NCI-H446 (cell line): ENCODE results near the gene LIMS2.

Experiments used
- DNase-seq, 2 experiments: peaks; one replicate each; lab custom pipeline; 2025; lab: John Stamatoyannopoulos, UW

Gene LIMS2

DNA sequence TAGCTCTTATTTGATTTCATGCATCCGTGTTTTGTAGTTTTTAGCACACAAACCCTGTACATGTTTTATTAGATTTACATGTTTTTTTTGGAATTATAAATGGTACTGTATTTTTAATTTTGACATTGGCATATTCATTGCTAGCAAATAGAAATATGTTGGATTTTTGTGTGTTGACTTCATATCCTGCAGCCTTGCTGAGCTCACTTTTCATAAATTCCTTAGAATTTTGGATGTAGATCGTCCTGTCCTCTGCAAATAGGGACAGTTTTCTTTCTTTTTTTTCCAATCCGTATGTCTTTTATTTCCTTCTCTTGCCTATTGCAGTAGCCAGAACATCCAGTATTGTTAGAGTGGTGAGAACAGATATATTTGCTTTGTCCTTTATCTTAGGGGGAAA is 76.1 kb downstream of the LIMS2 start:
- DNase-seq, result no peak

DNA sequence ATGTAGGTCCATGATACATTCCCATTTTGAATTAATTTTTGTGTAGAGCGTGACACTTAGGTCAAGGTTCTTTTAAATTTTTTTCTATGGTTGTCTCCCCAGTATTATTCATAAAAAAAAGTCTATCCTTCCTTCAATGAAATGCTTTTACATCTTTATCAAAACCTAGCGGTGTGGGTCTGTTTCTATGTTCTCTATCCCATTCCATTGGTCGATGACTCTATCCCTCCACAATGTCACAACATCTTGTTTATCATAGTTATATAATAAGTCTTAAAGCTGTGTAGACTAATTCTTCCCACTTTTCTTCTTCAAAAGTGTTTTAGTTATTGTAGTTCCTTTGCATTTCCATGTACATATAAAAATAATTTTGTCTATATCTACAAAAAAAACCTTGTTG is 76.6 kb downstream of the LIMS2 start:
- DNase-seq, result no peak

DNA sequence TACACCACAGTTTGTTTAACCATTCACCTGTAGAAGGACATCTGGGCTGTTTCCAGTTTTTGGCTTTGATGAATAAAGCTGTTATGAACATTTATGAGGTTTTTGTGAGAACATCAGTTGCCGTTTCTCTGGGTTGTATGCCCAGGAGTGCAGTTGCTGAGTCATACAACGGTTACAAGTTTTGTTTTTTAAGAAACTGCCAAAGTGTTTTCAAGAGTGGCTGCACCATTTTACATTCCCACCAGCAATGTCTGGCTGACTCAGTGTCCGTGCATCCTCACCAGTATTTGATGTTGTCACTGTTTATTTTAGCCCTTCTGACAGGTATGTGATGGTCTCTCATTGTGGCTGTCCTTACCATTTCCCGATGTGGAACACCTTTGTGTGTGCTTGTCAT is 77.3 kb downstream of the LIMS2 start:
- no peak for DNase-seq

DNA sequence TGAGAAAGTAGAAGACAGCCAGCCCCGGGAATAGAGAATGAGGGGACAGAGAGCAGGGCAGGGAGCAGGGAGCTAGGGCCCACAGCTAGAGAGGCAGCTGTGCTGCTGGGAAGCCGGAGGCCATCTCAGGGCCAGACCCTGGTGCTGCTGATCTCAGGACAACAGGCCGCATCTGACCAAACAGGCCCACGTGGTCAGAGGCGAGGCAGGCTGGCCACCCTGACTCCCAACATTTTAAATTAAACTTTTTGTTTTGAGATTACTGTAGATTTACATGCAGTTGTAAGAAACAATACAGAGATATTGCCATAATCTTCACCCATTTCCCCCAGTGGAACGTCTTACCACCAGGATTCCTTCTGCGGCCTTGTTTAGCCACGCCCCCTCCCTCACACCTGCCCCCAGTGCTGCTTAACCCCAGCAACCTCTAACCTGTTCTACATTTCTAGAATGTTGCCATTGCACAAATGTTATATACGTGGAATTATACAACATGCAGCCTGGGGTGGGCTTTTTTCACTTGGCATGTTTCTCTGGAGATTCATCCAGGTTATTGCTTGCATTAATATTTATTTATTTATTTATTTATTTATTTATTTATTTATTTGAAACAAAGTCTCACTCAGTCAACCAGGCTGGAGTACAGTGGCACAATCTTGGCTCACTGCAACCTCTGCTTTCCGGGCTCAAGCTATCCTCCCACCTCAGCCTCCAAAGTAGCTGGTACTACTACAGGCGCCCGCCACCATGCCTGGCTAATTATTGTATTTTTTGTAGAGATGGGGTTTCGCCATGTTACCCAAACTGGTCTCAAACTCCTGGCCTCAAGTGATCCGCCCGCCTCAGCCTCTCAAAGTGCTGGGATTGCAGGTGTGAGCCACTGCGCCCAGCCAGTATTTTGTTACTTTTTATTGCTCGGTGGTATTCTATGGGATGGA is 78.0 kb downstream of the LIMS2 start:
- no peak for DNase-seq

GRCh38 chr2:127596311-127597045 is 78.9 kb downstream of the LIMS2 start:
- DNase-seq, result no peak

GRCh38 chr2:127594116-127594591 is 81.2 kb downstream of the LIMS2 start:
- DNase-seq, result no peak

DNA sequence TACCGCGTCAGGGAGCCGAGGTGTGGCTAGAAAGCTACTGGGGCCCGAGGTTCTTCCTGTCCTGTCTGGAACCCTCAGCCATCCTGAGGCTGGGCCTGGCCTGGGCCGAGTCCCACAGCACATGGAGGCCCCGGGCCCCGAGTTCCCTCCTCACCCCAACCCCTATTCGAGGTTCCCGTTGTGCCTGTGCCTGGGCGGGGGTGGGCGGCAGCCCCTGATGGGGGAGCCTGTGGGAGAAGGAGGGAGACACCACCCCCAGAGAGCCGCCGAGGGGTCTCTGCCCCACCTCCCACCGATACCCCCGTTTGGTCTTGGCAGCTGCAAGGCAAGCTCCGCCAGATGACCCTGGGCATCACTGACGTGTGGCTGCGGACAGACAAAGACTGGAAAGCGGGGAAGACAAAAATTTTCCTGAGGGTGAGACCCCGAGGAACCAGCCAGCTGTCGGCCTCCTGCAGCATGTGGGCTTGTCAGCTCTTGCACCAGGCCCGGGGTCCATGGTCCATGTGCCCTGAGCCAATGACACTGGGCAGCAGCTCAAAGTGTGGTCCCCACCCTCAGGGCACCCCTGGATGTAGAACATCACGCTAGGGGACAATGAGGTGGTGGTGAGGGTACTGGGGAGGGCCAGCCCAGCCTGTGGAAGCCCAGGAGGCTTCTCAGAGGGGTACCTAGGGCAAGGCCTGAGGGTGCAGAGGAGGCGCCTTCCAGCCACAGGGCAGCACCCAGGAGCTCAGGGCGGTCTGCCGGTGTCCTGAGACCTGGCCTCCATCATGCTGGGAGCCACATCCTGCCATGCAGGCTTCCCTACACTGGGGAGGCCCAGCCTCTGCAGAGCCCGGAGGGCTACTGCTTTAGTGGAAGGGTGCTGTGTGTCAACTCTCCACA is 81.9 kb downstream of the LIMS2 start:
- no peak for DNase-seq

DNA sequence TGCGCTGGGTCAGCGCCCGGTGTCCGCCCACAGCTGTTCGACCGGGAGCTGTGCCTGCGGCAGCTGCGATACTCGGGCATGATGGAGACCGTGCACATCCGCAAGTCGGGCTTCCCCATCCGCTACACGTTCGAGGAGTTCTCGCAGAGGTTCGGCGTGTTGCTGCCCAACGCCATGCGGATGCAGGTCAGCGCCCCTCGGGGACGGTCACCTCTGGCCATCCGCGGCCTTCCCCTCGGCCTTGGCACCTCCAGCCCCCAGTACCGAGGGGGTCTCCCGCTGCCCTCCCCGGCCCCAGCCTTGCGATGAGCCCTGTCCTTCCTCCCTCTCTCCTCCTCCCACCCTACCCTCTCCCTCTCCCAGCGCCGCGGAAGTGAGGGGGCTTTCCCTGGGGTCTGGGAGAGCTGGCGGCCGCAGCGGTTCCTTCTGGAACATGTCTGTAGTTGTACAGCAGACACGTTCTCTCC is 82.5 kb downstream of the LIMS2 start:
- no peak for DNase-seq

- peak in 1 of 2 experiments; percentile 51 for DNase-seq
Observed at GRCh38 chr2:127591221-127591923, 84.0 kb downstream of the LIMS2 start.

- DNase-seq, result no peak
Observed at GRCh38 chr2:127590386-127591190, 84.7 kb downstream of the LIMS2 start.

DNA sequence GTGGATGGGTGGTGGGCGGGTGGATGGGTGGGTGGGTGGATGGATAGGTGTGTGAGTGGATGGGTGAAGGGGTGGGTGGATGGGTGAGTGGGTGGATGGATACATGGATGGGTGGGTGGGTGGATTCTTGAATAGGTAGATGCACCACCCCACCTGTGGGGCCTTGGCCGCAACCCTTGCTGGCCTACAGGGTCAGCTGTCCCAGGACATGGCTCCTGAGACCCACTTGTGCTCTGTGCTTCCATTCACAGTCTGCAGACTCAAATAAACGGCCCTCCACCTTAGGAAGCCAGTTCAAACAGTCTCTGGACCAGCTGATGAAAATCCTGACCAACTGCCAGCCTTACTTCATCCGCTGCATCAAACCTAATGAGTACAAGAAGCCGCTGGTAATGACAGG is 85.5 kb downstream of the LIMS2 start:
- DNase-seq, result no peak

DNA sequence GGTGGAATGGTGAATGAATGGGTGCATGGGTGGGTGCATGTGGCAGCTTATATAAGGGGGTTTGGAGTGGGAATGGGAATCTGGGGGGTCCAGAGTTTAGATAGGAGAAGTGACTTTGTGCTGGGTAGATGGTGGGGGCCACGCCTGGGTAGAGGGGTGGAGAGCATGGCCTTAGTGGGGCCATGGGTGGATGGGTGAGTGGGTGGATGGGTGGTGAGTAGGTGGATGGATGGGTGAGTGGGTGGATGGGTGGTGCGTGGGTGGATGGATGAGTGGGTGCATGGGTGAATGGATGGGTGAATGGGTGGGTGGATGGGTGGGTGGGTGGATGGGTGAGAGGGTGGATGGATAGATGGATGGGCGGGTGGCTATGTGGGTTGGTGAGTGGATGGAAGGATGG is 86.0 kb downstream of the LIMS2 start:
- DNase-seq, result no peak
